Measurements from ENCODE around the gene MOGAT1. TPM values are rescaled to one million over a fixed set of nuclear protein-coding genes. Genes with fewer than 3 reads are reported as not detected.

MOGAT1 gene
- total and polyA plus RNA-seq, 9 of the 15 experiments (the other 6 are each of a cell fraction or from before 2014, with no cell fraction given): not detected

- TF ChIP-seq, protein P1, sequence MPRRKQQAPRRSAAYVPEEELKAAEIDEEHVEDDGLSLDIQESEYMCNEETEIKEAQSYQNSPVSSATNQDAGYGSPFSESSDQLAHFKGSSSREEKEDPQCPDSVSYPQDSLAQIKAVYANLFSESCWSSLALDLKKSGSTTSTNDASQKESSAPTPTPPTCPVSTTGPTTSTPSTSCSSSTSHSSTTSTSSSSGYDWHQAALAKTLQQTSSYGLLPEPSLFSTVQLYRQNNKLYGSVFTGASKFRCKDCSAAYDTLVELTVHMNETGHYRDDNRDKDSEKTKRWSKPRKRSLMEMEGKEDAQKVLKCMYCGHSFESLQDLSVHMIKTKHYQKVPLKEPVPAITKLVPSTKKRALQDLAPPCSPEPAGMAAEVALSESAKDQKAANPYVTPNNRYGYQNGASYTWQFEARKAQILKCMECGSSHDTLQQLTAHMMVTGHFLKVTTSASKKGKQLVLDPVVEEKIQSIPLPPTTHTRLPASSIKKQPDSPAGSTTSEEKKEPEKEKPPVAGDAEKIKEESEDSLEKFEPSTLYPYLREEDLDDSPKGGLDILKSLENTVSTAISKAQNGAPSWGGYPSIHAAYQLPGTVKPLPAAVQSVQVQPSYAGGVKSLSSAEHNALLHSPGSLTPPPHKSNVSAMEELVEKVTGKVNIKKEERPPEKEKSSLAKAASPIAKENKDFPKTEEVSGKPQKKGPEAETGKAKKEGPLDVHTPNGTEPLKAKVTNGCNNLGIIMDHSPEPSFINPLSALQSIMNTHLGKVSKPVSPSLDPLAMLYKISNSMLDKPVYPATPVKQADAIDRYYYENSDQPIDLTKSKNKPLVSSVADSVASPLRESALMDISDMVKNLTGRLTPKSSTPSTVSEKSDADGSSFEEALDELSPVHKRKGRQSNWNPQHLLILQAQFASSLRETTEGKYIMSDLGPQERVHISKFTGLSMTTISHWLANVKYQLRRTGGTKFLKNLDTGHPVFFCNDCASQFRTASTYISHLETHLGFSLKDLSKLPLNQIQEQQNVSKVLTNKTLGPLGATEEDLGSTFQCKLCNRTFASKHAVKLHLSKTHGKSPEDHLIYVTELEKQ (CRISPR knock-in tag; IDR thresholded peaks at IDR 0.05): no peak
- TF ChIP-seq NR3C1 (CRISPR knock-in tag; IDR thresholded peaks at IDR 0.05) (no peak), THRAP3 (IDR thresholded peaks at IDR 0.05; ENCODE audit: borderline replicate concordance) (no peak), U2AF2 (optimal IDR thresholded peaks at IDR 0.05; ENCODE audit: low read depth, low read length) (no peak), ZNF12 (CRISPR knock-in tag; IDR thresholded peaks at IDR 0.05) (no peak), CEBPB (tag; IDR thresholded peaks at IDR 0.05) (no peak), ZNF239 (CRISPR knock-in tag; IDR thresholded peaks at IDR 0.05) (no peak), FOXM1 (IDR thresholded peaks at IDR 0.05; ENCODE audit: low read depth) (peak; percentile 21; the same call in 1 of the 2 replicates), FOXM1 (CRISPR knock-in tag; IDR thresholded peaks at IDR 0.05; ENCODE audit: low read depth) (no peak), DPF2 (IDR thresholded peaks at IDR 0.05) (peak; percentile 40), TCF3 (CRISPR knock-in tag; IDR thresholded peaks at IDR 0.05) (no peak), ZFP36 (IDR thresholded peaks at IDR 0.05; ENCODE audit: low read depth, low read length, partially characterized antibody) (no peak), ZNF143 (CRISPR knock-in tag; IDR thresholded peaks at IDR 0.05) (no peak), KDM1A (IDR thresholded peaks at IDR 0.05) (peak; percentile 19 to 52; a peak in 1 of 4 replicates), CBX1 (IDR thresholded peaks at IDR 0.05; ENCODE audit: low read depth) (no peak), EGR1 (conservative IDR thresholded peaks at IDR 0.05) (no peak)
- TF ChIP-seq, protein P2, sequence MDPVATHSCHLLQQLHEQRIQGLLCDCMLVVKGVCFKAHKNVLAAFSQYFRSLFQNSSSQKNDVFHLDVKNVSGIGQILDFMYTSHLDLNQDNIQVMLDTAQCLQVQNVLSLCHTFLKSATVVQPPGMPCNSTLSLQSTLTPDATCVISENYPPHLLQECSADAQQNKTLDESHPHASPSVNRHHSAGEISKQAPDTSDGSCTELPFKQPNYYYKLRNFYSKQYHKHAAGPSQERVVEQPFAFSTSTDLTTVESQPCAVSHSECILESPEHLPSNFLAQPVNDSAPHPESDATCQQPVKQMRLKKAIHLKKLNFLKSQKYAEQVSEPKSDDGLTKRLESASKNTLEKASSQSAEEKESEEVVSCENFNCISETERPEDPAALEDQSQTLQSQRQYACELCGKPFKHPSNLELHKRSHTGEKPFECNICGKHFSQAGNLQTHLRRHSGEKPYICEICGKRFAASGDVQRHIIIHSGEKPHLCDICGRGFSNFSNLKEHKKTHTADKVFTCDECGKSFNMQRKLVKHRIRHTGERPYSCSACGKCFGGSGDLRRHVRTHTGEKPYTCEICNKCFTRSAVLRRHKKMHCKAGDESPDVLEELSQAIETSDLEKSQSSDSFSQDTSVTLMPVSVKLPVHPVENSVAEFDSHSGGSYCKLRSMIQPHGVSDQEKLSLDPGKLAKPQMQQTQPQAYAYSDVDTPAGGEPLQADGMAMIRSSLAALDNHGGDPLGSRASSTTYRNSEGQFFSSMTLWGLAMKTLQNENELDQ (CRISPR knock-in tag; IDR thresholded peaks at IDR 0.05; ENCODE audit: borderline replicate concordance): no peak
- TF ChIP-seq, protein P3, sequence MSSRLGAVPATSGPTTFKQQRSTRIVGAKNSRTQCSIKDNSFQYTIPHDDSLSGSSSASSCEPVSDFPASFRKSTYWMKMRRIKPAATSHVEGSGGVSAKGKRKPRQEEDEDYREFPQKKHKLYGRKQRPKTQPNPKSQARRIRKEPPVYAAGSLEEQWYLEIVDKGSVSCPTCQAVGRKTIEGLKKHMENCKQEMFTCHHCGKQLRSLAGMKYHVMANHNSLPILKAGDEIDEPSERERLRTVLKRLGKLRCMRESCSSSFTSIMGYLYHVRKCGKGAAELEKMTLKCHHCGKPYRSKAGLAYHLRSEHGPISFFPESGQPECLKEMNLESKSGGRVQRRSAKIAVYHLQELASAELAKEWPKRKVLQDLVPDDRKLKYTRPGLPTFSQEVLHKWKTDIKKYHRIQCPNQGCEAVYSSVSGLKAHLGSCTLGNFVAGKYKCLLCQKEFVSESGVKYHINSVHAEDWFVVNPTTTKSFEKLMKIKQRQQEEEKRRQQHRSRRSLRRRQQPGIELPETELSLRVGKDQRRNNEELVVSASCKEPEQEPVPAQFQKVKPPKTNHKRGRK (tag; IDR thresholded peaks at IDR 0.05): no peak
- TF ChIP-seq, protein P4, sequence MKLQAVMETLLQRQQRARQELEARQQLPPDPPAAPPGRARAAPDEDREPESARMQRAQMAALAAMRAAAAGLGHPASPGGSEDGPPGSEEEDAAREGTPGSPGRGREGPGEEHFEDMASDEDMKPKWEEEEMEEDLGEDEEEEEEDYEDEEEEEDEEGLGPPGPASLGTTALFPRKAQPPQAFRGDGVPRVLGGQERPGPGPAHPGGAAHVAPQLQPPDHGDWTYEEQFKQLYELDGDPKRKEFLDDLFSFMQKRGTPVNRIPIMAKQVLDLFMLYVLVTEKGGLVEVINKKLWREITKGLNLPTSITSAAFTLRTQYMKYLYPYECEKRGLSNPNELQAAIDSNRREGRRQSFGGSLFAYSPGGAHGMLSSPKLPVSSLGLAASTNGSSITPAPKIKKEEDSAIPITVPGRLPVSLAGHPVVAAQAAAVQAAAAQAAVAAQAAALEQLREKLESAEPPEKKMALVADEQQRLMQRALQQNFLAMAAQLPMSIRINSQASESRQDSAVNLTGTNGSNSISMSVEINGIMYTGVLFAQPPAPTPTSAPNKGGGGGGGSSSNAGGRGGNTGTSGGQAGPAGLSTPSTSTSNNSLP (IDR thresholded peaks at IDR 0.05; ENCODE audit: borderline replicate concordance, low read depth, low read length): no peak
- TF ChIP-seq, protein P5, sequence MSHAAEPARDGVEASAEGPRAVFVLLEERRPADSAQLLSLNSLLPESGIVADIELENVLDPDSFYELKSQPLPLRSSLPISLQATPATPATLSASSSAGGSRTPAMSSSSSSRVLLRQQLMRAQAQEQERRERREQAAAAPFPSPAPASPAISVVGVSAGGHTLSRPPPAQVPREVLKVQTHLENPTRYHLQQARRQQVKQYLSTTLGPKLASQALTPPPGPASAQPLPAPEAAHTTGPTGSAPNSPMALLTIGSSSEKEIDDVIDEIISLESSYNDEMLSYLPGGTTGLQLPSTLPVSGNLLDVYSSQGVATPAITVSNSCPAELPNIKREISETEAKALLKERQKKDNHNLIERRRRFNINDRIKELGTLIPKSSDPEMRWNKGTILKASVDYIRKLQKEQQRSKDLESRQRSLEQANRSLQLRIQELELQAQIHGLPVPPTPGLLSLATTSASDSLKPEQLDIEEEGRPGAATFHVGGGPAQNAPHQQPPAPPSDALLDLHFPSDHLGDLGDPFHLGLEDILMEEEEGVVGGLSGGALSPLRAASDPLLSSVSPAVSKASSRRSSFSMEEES (CRISPR knock-in tag; IDR thresholded peaks at IDR 0.05): no peak
Observed at GRCh38 chr2:222738809-222739208, 67.4 kb downstream of the MOGAT1 start (continued).
